DOHH2 (cell line): ENCODE results near the gene SPTLC2.

Experiments used
- EZH2phosphoT487 ChIP-seq: fragments of 200-600 bp; sonication (generic); IDR thresholded peaks from 2 replicates; pipeline ENCODE4 v1.6.1; 2017; ENCODE audit warnings: borderline replicate concordance, mild to moderate bottlenecking, antibody characterized with exemption, low read length, moderate library complexity, mixed read lengths
- TF ChIP-seq, protein P1 (sequence below): fragments of 200-600 bp; sonication (generic); IDR thresholded peaks from one replicate; pipeline ENCODE4 v1.5.1; 2014; ENCODE audit warnings: antibody characterized with exemption, mild to moderate bottlenecking, low read depth, low read length; ENCODE audit not compliant: poor library complexity, severe bottlenecking

DNA sequence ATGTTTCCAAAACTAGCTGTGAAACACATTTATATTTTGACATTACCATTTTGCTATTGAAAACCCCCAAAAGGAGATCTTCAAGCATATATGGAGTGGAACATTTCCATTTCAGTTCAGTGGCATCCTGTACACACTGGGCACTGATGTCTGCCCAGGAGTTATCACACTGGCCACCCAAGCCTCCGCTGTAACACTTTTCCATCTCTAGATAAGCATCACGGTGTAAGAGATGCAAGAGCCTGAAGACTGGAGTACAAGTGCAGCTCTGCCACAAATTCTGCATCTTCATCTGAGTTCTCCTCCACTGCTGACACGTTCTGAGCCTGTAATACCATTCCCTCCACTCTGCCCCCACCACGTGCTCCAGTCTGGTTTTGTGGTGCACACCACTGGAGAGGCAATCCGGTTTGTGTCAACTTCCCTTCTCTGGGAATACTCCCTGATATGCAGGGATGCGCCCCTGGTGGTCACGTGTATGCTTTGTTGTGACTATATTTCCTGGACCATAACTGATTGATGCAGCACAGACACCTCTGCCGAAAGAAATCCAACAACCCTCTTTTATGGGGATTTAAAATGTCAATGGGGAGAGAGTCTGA, 12.7 kb downstream of the SPTLC2 start:
- TF ChIP-seq, protein P1, sequence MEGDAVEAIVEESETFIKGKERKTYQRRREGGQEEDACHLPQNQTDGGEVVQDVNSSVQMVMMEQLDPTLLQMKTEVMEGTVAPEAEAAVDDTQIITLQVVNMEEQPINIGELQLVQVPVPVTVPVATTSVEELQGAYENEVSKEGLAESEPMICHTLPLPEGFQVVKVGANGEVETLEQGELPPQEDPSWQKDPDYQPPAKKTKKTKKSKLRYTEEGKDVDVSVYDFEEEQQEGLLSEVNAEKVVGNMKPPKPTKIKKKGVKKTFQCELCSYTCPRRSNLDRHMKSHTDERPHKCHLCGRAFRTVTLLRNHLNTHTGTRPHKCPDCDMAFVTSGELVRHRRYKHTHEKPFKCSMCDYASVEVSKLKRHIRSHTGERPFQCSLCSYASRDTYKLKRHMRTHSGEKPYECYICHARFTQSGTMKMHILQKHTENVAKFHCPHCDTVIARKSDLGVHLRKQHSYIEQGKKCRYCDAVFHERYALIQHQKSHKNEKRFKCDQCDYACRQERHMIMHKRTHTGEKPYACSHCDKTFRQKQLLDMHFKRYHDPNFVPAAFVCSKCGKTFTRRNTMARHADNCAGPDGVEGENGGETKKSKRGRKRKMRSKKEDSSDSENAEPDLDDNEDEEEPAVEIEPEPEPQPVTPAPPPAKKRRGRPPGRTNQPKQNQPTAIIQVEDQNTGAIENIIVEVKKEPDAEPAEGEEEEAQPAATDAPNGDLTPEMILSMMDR = peak; percentile 63
- TF ChIP-seq EZH2phosphoT487 = no peak
